NCI-H748 treated with DMSO at 0.1 percent for 48 hours (cell line): ENCODE results near the gene CALD1.

Experiments used
- DNase-seq: peaks from one replicate; lab custom pipeline; 2025; lab: John Stamatoyannopoulos, UW

Gene CALD1

DNA sequence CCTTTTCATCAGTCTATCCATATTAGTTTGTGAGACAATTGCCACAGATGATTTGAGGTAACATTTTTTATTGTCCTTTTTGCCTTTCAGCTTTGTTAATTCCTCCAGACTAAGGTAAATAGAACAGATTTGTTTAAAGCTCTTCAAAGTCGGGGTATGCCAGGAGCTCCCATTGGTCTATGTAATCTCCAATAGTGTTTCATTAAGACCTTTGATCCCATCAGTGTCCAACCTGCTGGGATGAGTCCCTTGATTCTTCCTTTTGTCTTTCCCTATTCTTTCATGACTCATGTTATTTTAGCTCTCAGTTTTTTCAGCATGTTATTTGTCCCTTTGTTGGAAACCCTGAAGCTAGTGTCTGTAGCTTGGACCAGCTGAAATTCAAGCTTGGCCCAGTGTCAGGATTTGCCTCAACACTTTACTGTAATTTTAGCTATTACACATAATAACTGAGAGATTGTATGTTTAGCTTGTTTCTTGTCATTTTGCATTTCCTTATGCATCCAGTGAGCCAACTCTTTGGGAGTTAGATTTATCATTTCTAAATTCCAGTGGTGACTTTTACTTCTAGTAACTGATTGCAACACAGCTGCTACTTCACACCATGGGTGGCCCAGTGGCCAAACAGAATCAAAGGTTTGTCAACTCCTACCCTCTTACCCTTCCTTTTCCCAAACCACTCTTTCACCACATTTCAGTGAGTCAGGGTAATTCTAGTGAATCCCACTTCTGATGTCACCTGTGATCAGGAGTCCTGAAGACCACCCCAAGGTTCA, 222.1 kb downstream of the CALD1 start:
- DNase-seq, result no peak

- DNase-seq, result no peak
Observed at GRCh38 chr7:135012229-135012628, 232.8 kb downstream of the CALD1 start.
